ENCODE measurements around the gene MAST2.

Gene MAST2

GRCh38 chr1:45891087-45891486, 87.7 kb downstream of the MAST2 start (continued):
- no peak for TF ChIP-seq PATZ1 (CRISPR knock-in tag; IDR thresholded peaks at IDR 0.05; ENCODE audit: borderline replicate concordance)
- TF ChIP-seq ZFP3 (CRISPR knock-in tag; IDR thresholded peaks at IDR 0.05): no peak
- no peak for TF ChIP-seq ZNF565 (CRISPR knock-in tag; conservative IDR thresholded peaks at IDR 0.05; ENCODE audit: low read depth)
- TF ChIP-seq, protein P1, sequence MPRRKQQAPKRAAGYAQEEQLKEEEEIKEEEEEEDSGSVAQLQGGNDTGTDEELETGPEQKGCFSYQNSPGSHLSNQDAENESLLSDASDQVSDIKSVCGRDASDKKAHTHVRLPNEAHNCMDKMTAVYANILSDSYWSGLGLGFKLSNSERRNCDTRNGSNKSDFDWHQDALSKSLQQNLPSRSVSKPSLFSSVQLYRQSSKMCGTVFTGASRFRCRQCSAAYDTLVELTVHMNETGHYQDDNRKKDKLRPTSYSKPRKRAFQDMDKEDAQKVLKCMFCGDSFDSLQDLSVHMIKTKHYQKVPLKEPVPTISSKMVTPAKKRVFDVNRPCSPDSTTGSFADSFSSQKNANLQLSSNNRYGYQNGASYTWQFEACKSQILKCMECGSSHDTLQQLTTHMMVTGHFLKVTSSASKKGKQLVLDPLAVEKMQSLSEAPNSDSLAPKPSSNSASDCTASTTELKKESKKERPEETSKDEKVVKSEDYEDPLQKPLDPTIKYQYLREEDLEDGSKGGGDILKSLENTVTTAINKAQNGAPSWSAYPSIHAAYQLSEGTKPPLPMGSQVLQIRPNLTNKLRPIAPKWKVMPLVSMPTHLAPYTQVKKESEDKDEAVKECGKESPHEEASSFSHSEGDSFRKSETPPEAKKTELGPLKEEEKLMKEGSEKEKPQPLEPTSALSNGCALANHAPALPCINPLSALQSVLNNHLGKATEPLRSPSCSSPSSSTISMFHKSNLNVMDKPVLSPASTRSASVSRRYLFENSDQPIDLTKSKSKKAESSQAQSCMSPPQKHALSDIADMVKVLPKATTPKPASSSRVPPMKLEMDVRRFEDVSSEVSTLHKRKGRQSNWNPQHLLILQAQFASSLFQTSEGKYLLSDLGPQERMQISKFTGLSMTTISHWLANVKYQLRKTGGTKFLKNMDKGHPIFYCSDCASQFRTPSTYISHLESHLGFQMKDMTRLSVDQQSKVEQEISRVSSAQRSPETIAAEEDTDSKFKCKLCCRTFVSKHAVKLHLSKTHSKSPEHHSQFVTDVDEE (CRISPR knock-in tag; IDR thresholded peaks at IDR 0.05): no peak
- no peak for TF ChIP-seq GLIS3 (CRISPR knock-in tag; IDR thresholded peaks at IDR 0.05)
- no peak for TF ChIP-seq ZNF70 (CRISPR knock-in tag; IDR thresholded peaks at IDR 0.05)
- no peak for TF ChIP-seq OSR1 (CRISPR knock-in tag; IDR thresholded peaks at IDR 0.05)
- no peak for TF ChIP-seq PPARA (CRISPR knock-in tag; IDR thresholded peaks at IDR 0.05; ENCODE audit: borderline replicate concordance)
- no peak for TF ChIP-seq BACH2 (CRISPR knock-in tag; IDR thresholded peaks at IDR 0.05; ENCODE audit: borderline replicate concordance)
- no peak for TF ChIP-seq SNAI2 (CRISPR knock-in tag; IDR thresholded peaks at IDR 0.05)
- no peak for TF ChIP-seq TCF4 (CRISPR knock-in tag; IDR thresholded peaks at IDR 0.05; ENCODE audit: borderline replicate concordance)
- no peak for TF ChIP-seq ISL1 (CRISPR knock-in tag; IDR thresholded peaks at IDR 0.05)

DNA sequence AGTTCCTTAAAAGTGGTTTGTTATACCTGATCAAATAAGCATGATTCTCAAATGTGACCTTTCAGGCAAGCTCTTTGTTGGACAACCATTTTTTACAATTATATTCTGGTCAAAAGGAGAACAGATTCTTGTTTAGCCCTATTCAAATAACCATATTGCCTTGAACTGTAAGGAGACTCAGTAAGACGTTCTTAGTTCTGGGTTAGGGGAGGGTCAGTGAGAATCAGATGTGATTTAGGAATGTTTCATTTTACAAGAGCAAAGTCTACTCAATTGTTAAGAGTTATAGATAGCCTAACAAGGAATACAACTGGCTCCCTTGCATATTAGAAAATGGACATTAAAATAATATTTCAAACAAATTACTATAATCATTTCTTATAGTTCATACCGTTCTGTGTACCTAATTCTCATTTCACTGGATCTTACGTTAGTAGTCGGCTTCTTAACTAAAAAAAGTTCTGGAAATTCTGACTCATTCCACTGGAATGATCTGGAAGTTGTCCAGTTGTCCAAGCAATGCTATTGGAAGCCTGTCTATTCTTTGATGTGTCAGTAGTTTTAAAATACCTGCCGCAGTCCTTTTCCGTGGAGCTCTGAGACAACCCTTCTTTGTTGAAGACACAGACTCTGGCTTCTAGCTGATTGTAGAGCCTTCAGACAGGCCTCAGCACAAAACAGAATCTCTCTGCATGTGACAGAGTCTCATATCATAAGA, 88.8 kb downstream of the MAST2 start:
- ATAC-seq: peak; percentile 92
- TF ChIP-seq ZFP3 (CRISPR knock-in tag; IDR thresholded peaks at IDR 0.05): no peak
- no peak for TF ChIP-seq ZNF565 (CRISPR knock-in tag; conservative IDR thresholded peaks at IDR 0.05; ENCODE audit: low read depth)
- TF ChIP-seq ESRRG (CRISPR knock-in tag; IDR thresholded peaks at IDR 0.05): no peak
- TF ChIP-seq ISL1 (CRISPR knock-in tag; IDR thresholded peaks at IDR 0.05): no peak; the same call in 1 of the 2 replicates
- no peak for TF ChIP-seq RARB (CRISPR knock-in tag; IDR thresholded peaks at IDR 0.05)
- TF ChIP-seq ZFP30 (CRISPR knock-in tag; IDR thresholded peaks at IDR 0.05): no peak
- TF ChIP-seq ZNF70 (CRISPR knock-in tag; IDR thresholded peaks at IDR 0.05): no peak
- TF ChIP-seq ARNTL (CRISPR knock-in tag; IDR thresholded peaks at IDR 0.05; ENCODE audit: borderline replicate concordance, low read depth): no peak
- TF ChIP-seq OSR1 (CRISPR knock-in tag; IDR thresholded peaks at IDR 0.05): no peak
- no peak for TF ChIP-seq PATZ1 (CRISPR knock-in tag; IDR thresholded peaks at IDR 0.05; ENCODE audit: borderline replicate concordance)

DNA sequence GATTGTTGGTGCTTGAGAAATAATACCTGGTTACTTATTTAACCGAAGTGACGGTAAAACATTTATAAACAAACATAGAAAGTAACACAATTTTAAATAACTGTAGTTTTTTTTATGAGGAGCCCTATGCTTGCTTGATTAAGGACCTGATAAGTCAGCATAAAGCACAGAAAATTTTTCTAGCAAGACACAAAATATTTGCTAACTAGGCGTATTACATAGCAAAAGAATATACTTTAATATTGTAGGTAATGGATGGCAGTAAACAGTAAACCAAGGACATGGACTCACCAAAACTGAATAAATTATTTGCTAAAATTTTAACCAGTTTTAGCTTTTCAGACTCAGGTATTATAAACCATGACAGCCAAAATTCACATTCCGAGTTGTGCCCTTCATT, 90.9 kb downstream of the MAST2 start:
- ATAC-seq: no peak
- TF ChIP-seq CSDC2 (CRISPR knock-in tag; IDR thresholded peaks at IDR 0.05) (no peak), ESRRG (CRISPR knock-in tag; IDR thresholded peaks at IDR 0.05) (no peak), CREB5 (CRISPR knock-in tag; IDR thresholded peaks at IDR 0.05; ENCODE audit: low read depth) (no peak), SNAI2 (CRISPR knock-in tag; IDR thresholded peaks at IDR 0.05) (no peak), TOX (CRISPR knock-in tag; IDR thresholded peaks at IDR 0.05; ENCODE audit: borderline replicate concordance) (no peak), ISL1 (CRISPR knock-in tag; IDR thresholded peaks at IDR 0.05) (no peak), GLIS3 (CRISPR knock-in tag; IDR thresholded peaks at IDR 0.05) (no peak), RARB (CRISPR knock-in tag; IDR thresholded peaks at IDR 0.05) (no peak), PPARA (CRISPR knock-in tag; IDR thresholded peaks at IDR 0.05; ENCODE audit: borderline replicate concordance) (no peak), ZFP3 (CRISPR knock-in tag; IDR thresholded peaks at IDR 0.05) (no peak), ZNF8 (CRISPR knock-in tag; IDR thresholded peaks at IDR 0.05) (no peak), ZFP30 (CRISPR knock-in tag; IDR thresholded peaks at IDR 0.05) (no peak), TCF4 (CRISPR knock-in tag; IDR thresholded peaks at IDR 0.05; ENCODE audit: borderline replicate concordance) (no peak), ZNF70 (CRISPR knock-in tag; IDR thresholded peaks at IDR 0.05) (no peak)
- TF ChIP-seq, protein P2, sequence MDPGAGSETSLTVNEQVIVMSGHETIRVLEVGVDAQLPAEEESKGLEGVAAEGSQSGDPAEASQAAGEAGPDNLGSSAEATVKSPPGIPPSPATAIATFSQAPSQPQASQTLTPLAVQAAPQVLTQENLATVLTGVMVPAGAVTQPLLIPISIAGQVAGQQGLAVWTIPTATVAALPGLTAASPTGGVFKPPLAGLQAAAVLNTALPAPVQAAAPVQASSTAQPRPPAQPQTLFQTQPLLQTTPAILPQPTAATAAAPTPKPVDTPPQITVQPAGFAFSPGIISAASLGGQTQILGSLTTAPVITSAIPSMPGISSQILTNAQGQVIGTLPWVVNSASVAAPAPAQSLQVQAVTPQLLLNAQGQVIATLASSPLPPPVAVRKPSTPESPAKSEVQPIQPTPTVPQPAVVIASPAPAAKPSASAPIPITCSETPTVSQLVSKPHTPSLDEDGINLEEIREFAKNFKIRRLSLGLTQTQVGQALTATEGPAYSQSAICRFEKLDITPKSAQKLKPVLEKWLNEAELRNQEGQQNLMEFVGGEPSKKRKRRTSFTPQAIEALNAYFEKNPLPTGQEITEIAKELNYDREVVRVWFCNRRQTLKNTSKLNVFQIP (CRISPR knock-in tag; IDR thresholded peaks at IDR 0.05; ENCODE audit: borderline replicate concordance, low read depth): no peak
- TF ChIP-seq, protein P3, sequence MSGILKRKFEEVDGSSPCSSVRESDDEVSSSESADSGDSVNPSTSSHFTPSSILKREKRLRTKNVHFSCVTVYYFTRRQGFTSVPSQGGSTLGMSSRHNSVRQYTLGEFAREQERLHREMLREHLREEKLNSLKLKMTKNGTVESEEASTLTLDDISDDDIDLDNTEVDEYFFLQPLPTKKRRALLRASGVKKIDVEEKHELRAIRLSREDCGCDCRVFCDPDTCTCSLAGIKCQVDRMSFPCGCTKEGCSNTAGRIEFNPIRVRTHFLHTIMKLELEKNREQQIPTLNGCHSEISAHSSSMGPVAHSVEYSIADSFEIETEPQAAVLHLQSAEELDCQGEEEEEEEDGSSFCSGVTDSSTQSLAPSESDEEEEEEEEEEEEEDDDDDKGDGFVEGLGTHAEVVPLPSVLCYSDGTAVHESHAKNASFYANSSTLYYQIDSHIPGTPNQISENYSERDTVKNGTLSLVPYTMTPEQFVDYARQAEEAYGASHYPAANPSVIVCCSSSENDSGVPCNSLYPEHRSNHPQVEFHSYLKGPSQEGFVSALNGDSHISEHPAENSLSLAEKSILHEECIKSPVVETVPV (CRISPR knock-in tag; IDR thresholded peaks at IDR 0.05): no peak
- TF ChIP-seq, protein P1 (CRISPR knock-in tag; IDR thresholded peaks at IDR 0.05): no peak

Data from SK-N-SH treated with all-trans-retinoic acid at 6 μM for 48 hours (cell line).